Stimulated activated CD8-positive, alpha-beta memory T cell treated with anti-CD3 and anti-CD28 coated beads, Interleukin-15, amount 100 ng/mL, for 24 hours (primary cell): ENCODE data around the gene PCGF5.

ENCODE experiments used
- DNase-seq: peaks from one replicate; pipeline ENCODE4 v3.0.0-alpha.2; 2020; ENCODE audit warnings: low read depth

The PCGF5 gene

DNA sequence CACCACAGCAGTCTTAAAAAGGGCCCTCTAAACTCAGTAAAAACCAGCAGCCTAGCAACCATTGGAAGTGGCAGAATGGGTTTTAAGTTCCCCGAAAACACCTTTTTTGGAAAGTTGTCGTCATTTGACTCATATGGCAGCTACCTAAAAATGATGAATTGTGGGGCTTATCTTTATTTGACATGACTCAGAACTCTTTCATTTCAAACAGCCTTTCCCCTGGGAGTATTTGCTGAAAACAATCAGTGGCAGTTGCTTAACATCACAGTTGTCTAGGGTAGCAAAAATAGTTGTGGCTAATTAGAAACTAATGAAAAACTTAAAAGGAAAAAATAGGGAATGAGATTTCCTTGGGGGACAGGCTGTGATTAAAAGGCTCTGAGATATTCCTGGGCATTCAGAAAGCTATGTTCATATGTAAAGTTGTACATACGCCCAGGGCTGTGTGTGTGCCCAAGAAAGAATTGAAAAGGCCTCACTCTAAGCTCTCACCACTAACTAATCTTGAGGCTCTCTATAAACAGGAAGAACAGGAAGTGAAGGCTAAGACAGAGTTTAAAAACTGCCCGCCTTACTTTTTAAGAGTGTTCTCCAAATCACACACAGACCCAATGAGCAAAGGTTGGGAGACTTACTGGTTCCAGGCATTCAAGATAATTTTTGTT, 108.0 kb downstream of the PCGF5 start:
- no peak for DNase-seq
